GM20431 (cell line): ENCODE measurements around the gene SYT10.
"Not testable (repeated sequence)": the region's sequence is repeated elsewhere in the genome, so short reads cannot be mapped to it uniquely, and the experiment has no call there.

Experiments used
- in situ Hi-C: fragments of 300-500 bp; cut with MseI, MboI; formaldehyde crosslinking; loops from one replicate; pipeline ENCODE4 v1.15.0; 2020; ENCODE audit warnings: low sequenced_read_pairs; ENCODE audit not compliant: unreplicated experiment

Gene SYT10

DNA sequence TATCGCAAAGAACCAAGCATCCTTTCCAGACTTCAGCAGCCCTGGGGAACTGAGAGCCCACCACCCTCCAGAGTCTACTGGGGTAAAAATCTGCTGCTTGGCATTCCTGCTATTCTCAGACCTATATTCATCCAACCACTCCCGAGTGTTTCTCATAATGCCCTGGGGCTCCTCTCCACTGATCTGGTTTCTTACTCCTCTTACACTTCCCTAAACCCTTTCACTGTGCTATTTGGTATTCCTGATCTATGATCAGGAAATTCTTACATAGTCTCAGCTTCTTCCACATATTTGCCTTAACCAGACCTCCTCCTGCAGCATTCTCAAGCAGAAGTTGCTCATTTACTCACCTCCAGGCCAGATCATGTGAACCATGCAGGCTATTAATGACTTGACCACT, 82.4 kb downstream of the SYT10 start:
- in situ Hi-C loops: no loop called here

DNA sequence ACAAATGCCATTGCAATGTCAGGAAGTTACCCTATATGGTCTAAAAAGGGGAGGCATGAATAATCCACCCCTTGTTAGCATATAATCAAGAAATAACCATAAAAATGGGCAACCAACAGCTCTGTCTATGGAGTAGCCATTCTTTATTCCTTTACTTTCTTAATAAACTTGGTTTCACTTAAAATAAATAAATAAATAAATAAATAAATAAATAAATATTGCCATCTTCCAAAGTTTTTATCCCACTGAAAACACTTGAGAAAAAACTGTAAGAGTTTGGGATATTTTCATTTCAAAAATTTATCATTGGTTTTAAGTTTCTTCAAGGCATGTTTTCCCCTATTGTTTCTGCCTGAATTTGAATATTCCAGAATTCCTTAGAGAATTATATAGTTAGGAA, 89.8 kb downstream of the SYT10 start:
- in situ Hi-C loops: no loop called here

DNA sequence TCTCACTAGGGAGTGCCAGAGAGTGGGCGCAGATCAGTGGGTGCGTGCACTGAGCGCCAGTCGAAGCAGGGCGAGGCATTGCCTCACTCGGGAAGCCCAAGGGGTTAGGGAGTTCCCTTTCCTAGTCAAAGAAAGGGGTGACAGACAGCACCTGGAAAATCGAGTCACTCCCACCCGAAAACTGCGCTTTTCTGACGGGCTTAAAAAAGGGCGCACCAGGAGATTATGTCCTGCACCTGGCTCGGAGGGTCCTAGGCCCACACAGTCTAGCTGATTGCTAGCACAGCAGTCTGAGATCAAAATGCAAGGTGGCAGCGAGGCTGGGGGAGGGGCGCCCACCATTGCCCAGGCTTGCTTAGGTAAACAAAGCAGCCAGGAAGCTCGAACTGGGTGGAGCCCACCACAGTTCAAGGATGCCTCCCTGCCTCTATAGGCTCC, 107.6 kb downstream of the SYT10 start:
- in situ Hi-C loops: not testable (repeated sequence)

DNA sequence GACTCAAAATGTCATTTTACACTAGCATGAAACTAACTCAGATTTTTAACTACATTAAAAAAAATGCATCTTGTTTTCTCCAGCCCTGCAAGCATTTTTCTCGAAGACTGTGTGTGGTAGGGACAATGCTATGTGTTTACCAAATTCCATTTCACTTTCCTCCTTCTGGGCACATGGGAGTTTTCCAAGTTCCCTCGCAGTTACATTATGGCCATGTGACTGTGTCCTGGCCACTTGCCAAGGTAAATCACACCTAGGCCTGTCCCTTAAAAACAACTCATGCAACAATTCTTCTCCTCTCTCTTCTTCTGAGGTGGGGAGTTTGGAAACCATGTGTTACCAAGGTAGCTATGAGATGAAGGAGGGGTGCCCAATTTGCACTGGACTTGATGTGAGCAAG, 108.7 kb downstream of the SYT10 start:
- in situ Hi-C loops: no loop called here
